GM23248 (cell line): Measurements from ENCODE around the gene TTYH1.

Experiments used
- EZH2 ChIP-seq: fragments of 200-600 bp; sonication (generic); IDR thresholded peaks from 2 replicates; pipeline ENCODE4 v1.6.1; 2018; ENCODE audit warnings: antibody characterized with exemption, mild to moderate bottlenecking; ENCODE audit not compliant: insufficient read depth, poor library complexity, severe bottlenecking
- EZH2phosphoT487 ChIP-seq: fragments of 200-600 bp; sonication (generic); IDR thresholded peaks from 2 replicates; pipeline ENCODE4 v1.6.1; 2018; ENCODE audit warnings: antibody characterized with exemption, moderate library complexity, mild to moderate bottlenecking, low read depth; ENCODE audit not compliant: insufficient read depth

DNA sequence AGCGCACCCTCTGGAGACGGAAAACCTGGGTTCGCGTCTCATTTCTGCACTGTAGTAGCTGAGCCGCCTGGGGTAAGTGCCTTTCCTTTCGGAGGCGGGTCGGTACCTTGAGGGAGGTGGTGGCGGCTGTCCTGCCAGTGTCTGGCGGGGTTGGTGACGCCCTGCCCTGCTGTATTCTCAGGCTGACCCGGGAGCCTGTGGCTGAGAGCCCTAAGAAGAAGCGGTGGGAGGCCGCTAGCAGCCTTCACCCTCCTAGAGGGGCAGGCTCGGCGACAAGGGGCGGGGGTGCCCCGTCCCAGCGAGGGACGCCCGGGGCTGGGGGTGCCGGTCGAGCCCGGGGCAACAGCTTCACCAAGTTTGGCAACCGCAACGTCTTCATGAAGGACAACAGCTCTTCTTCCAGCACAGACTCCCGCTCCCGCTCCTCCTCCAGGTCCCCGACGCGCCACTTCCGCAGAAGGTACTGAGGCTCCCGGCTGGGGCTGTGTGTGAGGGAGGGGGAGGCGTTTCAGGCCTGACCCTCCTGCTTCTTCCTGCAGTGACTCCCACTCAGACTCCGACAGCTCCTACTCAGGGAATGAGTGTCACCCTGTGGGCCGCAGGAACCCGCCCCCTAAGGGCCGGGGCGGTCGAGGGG, 40.6 kb downstream of the TTYH1 start:
- TF ChIP-seq EZH2 (no peak), EZH2phosphoT487 (no peak)
